ENCODE results near the gene IWS1.
"Not testable (repeated sequence)": the region's sequence is repeated elsewhere in the genome, so short reads cannot be mapped to it uniquely, and the experiment has no call there.

IWS1 gene

DNA sequence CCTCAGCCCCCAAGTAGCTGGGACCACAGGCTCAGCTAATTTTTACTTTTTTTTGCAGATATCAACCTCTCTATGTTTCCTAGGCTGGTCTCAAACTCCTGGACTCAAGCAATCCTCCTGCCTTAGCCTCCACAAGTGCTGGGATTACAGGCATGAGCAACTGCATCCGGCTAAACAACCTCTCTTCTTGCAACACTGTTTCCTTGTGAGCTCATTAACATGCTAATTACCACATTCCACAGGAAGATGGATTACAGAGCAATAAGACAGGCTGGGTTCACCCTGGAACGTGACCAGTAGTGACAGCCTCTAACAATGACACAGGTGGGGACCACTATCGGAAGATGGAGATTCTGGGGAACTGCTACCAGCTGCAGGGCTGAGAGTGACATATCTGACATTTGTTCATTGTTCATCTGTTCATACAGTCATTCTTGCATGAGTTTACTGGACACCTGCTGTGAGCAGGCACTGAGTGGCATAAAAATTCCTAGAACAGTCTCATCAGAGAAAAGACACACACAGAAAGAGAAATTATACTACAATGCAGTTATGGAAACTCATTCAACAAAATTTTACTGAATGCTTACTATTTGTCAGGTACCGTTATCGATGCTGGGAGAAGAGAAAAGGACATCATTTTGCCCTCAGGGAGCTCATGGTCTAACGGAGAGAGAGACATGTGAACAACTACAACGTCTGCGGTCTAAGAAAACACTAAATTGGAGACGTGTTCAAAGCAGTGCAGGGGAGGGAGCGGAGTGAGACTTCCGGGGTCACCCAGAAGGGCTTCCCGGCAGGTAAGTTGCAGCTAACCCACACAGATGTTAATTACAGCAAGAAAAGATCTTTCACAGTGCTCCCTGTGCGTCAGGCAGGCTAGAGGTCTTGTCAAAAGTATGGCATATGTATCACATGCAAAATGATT is 70.5 kb downstream of the IWS1 start:
- POLR2A ChIA-PET (ENCODE audit: low non-redundant PET) = no interaction called here
- no peak overlapping the region for H3K27ac ChIP-seq
- DNase-seq (ENCODE audit: low spot score) = no peak
- TF ChIP-seq CTCF (conservative IDR thresholded peaks at IDR 0.05; ENCODE audit: low read depth) = no peak
- CTCF ChIA-PET = no interaction called here

DNA sequence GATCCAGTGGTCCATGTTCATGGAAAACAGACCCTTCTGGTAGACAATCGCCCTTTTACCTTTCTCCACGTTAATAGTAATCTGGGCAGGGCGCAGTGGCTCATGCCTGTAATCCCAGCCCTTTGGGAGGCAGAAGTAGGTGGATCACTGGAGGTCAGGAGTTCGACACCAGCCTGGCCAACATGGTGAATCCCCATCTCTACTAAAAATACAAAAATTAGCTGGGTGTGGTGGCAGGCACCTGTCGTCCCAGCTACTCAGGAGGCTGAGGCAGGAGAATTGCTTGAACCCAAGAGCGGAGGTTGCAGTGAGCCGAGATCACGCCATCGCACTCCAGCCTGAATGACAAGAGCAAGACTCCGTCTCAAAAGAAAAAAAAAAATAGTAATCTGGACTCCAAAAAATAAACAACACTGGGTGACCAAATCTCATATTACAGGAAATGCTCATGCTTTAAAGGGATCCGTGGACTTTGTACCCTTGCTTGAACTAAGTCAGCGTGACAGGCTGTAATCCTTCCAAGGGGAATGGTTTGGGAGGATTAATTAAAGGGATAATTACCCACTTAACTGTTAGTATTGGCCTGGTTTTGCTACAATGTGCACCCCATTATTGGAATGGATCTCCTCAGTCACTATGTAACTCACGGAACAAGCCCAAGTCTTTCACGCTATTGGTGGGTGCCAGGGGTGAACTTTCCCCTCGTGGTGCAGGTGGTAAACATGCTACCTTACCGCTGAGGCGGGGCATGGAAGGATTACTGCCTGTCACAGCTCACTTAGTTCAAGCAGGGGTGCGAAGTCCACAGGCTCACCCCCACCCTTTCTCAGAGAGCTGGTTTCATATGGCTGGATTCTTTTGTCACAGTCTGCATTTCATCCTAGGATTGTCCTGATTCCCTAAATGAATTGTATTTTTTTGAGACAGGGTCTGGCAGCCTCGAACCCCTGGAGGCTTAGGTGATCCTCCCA is 71.4 kb downstream of the IWS1 start:
- no peak for TF ChIP-seq CTCF (conservative IDR thresholded peaks at IDR 0.05; ENCODE audit: low read depth)
- ChIA-PET POLR2A (ENCODE audit: low non-redundant PET) (no interaction called here), CTCF (no interaction called here)
- no peak overlapping the region for H3K27ac ChIP-seq
- no peak for DNase-seq (ENCODE audit: low spot score)

- CTCF ChIA-PET = no interaction called here
- DNase-seq (ENCODE audit: low spot score) = no peak
- no peak for TF ChIP-seq CTCF (conservative IDR thresholded peaks at IDR 0.05; ENCODE audit: low read depth)
- POLR2A ChIA-PET (ENCODE audit: low non-redundant PET) = no interaction called here
- H3K27ac ChIP-seq = no peak overlapping the region
Observed at GRCh38 chr2:127453392-127454171, 72.7 kb downstream of the IWS1 start.

DNA sequence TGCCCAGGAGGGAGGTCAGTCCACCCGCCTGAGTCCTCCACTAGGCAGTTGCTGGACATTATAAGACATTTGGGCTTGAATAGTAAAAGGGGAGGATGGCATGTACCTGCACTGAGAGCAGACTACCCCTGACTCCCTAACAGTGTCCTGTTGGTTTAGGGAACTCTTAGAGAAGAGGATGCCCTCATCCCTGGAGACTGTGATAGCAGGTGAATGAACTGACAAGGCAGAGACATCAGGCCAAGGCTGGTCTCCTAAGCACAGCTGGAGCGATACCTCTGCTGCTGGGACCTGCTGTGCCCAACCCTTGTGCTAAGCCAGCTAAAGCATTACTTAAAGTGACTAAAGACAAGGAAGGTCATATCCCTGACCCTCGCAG is 73.3 kb downstream of the IWS1 start:
- TF ChIP-seq CTCF (conservative IDR thresholded peaks at IDR 0.05; ENCODE audit: low read depth) = no peak
- no peak overlapping the region for H3K27ac ChIP-seq
- ChIA-PET POLR2A (ENCODE audit: low non-redundant PET) (no interaction called here), CTCF (interaction anchor here (0.6 kb wide), 2 partner anchors 17 to 26 kb away, joined by 3 read pairs; no protein-coding TSS in a partner anchor)
- DNase-seq (ENCODE audit: low spot score) = no peak

GRCh38 chr2:127452423-127452822 is 73.9 kb downstream of the IWS1 start:
- POLR2A ChIA-PET (ENCODE audit: low non-redundant PET); DNase-seq (ENCODE audit: low spot score); H3K27ac ChIP-seq: not testable (repeated sequence)
- CTCF ChIA-PET = interaction anchor here (0.6 kb wide), 2 partner anchors 16 to 26 kb away, joined by 3 read pairs; no protein-coding TSS in a partner anchor

DNA sequence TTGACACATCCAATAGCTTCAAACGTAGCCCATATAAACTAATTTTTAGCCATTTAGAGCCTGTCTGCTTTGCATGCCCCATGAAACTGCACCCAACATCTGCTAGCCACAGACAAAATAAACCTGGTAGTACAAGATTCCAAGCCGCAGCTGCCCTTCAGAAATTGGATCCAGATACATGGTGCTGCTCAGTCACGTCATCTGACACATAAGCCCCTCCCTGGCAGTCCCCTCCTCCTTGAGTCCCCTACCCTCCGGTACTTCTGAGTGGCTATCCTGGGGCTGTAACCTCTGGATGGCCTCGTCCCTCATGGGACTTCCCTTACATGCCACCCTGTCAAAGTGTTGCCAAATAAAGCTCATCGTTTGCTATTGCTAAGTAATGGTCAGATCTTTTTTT is 74.3 kb downstream of the IWS1 start:
- no peak for DNase-seq (ENCODE audit: low spot score)
- POLR2A ChIA-PET (ENCODE audit: low non-redundant PET) = no interaction called here
- no peak for TF ChIP-seq CTCF (conservative IDR thresholded peaks at IDR 0.05; ENCODE audit: low read depth)
- CTCF ChIA-PET = no interaction called here
- H3K27ac ChIP-seq = no peak overlapping the region

Data from RWPE1 (cell line).